Caco-2 (cell line): ENCODE results near the gene PRKAG2. TPM values are rescaled to one million over a fixed set of nuclear protein-coding genes. Genes with fewer than 3 reads are reported as not detected.

ENCODE experiments used
- BruUV-seq: library from RNA; stranded (reverse); fragments of 400-500 nt; replicated peaks from 2 replicates; lab custom pipeline; 2021; lab: Mats Ljungman, UMichigan
- CTCF ChIA-PET: fragments of 300-600 bp; sonication (Branson Sonifier 250); formaldehyde crosslinking; loops from one replicate; lab custom pipeline; 2022; ENCODE audit warnings: antibody characterized with exemption; lab: Charles Lee
- POLR2A ChIA-PET: fragments of 300-600 bp; sonication (Branson Sonifier 250); formaldehyde crosslinking; loops from one replicate; lab custom pipeline; 2022; ENCODE audit warnings: antibody characterized with exemption; lab: Charles Lee
- DNase-seq, 2 experiments: peaks; one replicate each; pipeline versions ENCODE4 v3.0.0 to v3.0.0-alpha.2; 2020 to 2022
- H3K27me3 ChIP-seq: replicated peaks from 2 replicates; pipeline ENCODE4 v1.6.0; 2011; ENCODE audit warnings: low read length; ENCODE audit not compliant: control insufficient read depth, insufficient read depth
- H3K36me3 ChIP-seq: 2 replicates; pipeline ENCODE4 v1.5.1; 2011; ENCODE audit warnings: low read length; ENCODE audit not compliant: control insufficient read depth, insufficient read depth
- H3K4me1 ChIP-seq: fragments of 250-450 bp; sonication (Bioruptor Pico); 2 replicates; pipeline ENCODE4 v1.5.1; 2020; ENCODE audit warnings: mild to moderate bottlenecking
- H3K4me3 ChIP-seq: 2 replicates; pipeline ENCODE4 v1.5.1; 2011; ENCODE audit warnings: low read depth, mild to moderate bottlenecking, control low read depth, low read length
- H3K9me3 ChIP-seq: fragments of 250-450 bp; sonication (Bioruptor Pico); 2 replicates; pipeline ENCODE4 v1.5.1; 2020; ENCODE audit warnings: mild to moderate bottlenecking, moderate library complexity
- H3K27ac Mint-ChIP-seq: one replicate; pipeline ENCODE4 v1.8.0; 2022; ENCODE audit warnings: mixed read lengths; ENCODE audit not compliant: unreplicated experiment
- H3K27me3 Mint-ChIP-seq: one replicate; pipeline ENCODE4 v1.8.0; 2022; ENCODE audit warnings: mixed read lengths; ENCODE audit not compliant: insufficient read depth, unreplicated experiment
- H3K36me3 Mint-ChIP-seq: one replicate; pipeline ENCODE4 v1.8.0; 2022; ENCODE audit warnings: mild to moderate bottlenecking, mixed read lengths; ENCODE audit not compliant: insufficient read depth, unreplicated experiment
- H3K4me1 Mint-ChIP-seq: one replicate; pipeline ENCODE4 v1.8.0; 2022; ENCODE audit warnings: low read depth, mixed read lengths; ENCODE audit not compliant: unreplicated experiment
- H3K4me3 Mint-ChIP-seq: one replicate; pipeline ENCODE4 v1.8.0; 2022; ENCODE audit warnings: mild to moderate bottlenecking, moderate library complexity, mixed read lengths; ENCODE audit not compliant: unreplicated experiment
- H3K9me3 Mint-ChIP-seq: one replicate; pipeline ENCODE4 v1.8.0; 2022; ENCODE audit warnings: mixed read lengths; ENCODE audit not compliant: unreplicated experiment
- intact Hi-C: fragments of 100-400 bp; cut with micrococcal nuclease; formaldehyde crosslinking; loops from one replicate; pipeline ENCODE4 v1.10.0; 2022; ENCODE audit not compliant: unreplicated experiment
- total RNA-seq: library from RNA; stranded (reverse); gene quantifications from 2 replicates; pipeline ENCODE4 v1.2.3, GENCODE V29; 2022
- TF ChIP-seq, protein P1 (sequence below), 2 experiments: fragments of 200-600 bp in 1 of 2; IDR thresholded peaks; 1 replicate in 1 of 2; 2 replicates in 1 of 2; pipeline versions ENCODE4 v1.5.1 to v1.8.0; 2011 to 2022; ENCODE audit warnings: antibody characterized with exemption in 1 of 2, control low read depth in 1 of 2, inconsistent platforms in 1 of 2, low read depth in 1 of 2, low read length in 1 of 2, mild to moderate bottlenecking in 1 of 2, moderate library complexity in 1 of 2; ENCODE audit not compliant: insufficient read depth in 1 of 2, severe bottlenecking in 1 of 2, unreplicated experiment in 1 of 2

PRKAG2 gene
- total RNA-seq, 1 experiment from 2014 or later = 15.9 TPM

DNA sequence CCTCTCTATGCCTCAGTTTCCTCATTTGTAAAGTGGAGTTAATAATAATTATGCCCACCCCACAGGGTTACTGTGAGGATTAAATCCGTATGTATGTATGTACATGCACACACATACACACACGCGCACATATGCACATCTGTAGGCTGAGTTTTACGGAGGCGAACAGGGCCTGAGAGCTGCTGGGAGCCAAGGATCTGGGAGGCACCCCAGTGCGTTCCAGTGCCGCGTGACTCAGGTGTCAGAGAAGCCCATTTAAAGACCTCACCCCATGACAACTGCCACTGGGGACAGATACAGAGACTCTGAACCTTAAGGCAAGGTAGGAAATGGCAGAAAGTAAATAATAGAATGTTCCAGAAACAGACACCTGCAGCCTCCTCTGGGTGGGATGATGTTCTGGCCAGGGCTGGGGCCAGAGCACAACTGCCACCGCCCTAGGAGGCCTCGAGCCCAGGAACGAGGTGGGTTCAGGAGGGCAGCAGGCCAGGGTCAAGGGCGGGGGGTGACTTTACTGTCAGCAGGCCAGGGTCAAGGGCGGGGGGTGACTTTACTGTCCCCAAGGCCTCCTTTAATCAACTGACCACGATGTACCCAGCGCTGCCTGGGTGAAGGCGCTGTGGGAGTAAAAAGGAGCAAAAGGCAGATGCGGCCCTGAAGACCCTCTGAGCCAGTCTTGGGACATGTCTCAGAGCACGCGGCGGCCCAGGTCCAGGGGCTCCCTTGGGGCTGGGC lies 54.9 kb downstream of the PRKAG2 start:
- BruUV-seq = no TSS peak
- Mint-ChIP-seq H3K27ac (no peak overlapping the region), H3K36me3 (no peaks in the 10 kb centered on the region), H3K27me3 (no peaks in the 10 kb centered on the region), H3K9me3 (no peaks in the 10 kb centered on the region), H3K4me3 (no peak overlapping the region), H3K4me1 (peaks cover 12% of the 10 kb centered on the region)
- H3K27me3 ChIP-seq = no peaks in the 10 kb centered on the region
- intact Hi-C loops = no loop called here
- POLR2A ChIA-PET = no interaction called here
- TF ChIP-seq, protein P1, sequence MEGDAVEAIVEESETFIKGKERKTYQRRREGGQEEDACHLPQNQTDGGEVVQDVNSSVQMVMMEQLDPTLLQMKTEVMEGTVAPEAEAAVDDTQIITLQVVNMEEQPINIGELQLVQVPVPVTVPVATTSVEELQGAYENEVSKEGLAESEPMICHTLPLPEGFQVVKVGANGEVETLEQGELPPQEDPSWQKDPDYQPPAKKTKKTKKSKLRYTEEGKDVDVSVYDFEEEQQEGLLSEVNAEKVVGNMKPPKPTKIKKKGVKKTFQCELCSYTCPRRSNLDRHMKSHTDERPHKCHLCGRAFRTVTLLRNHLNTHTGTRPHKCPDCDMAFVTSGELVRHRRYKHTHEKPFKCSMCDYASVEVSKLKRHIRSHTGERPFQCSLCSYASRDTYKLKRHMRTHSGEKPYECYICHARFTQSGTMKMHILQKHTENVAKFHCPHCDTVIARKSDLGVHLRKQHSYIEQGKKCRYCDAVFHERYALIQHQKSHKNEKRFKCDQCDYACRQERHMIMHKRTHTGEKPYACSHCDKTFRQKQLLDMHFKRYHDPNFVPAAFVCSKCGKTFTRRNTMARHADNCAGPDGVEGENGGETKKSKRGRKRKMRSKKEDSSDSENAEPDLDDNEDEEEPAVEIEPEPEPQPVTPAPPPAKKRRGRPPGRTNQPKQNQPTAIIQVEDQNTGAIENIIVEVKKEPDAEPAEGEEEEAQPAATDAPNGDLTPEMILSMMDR (IDR thresholded peaks at IDR 0.05; ENCODE audit: insufficient read depth in 1 of 2, low read depth in 1 of 2, low read length in 1 of 2, severe bottlenecking in 1 of 2, unreplicated experiment in 1 of 2) = no peak
- no peaks in the 10 kb centered on the region for H3K9me3 ChIP-seq
- no peak for DNase-seq
- peaks cover 22% of the 10 kb centered on the region for H3K4me1 ChIP-seq
- H3K36me3 ChIP-seq = no peaks in the 10 kb centered on the region
- no peak overlapping the region for H3K4me3 ChIP-seq
- CTCF ChIA-PET = no interaction called here

DNA sequence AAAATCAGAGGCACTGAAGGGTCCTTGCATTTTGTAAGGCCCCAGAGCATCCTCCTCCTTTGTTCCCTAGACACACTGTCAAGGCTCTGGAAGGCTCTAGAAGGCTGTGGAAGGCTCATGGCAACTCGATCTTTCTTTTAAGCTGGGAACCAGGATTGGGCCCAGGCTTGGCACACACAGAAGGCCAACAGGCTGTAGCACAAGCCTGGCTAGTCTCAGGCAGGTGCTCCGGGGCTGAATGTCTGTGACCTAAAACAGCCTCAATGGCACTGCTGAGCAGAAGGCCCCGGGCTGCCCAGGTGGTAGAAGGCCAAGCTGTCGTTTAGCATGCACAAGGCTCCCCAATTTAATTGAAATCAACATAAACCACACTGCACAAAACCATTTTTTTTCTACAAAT lies 55.7 kb downstream of the PRKAG2 start:
- H3K9me3 ChIP-seq = no peaks in the 10 kb centered on the region
- H3K4me1 Mint-ChIP-seq = peaks cover 12% of the 10 kb centered on the region
- ChIA-PET CTCF (no interaction called here), POLR2A (no interaction called here)
- TF ChIP-seq, protein P1 (IDR thresholded peaks at IDR 0.05; ENCODE audit: insufficient read depth in 1 of 2, low read depth in 1 of 2, low read length in 1 of 2, severe bottlenecking in 1 of 2, unreplicated experiment in 1 of 2) = no peak
- no peak for DNase-seq
- no peaks in the 10 kb centered on the region for H3K27me3 ChIP-seq
- no peaks in the 10 kb centered on the region for H3K9me3 Mint-ChIP-seq
- H3K4me3 ChIP-seq = no peak overlapping the region
- peaks cover 22% of the 10 kb centered on the region for H3K4me1 ChIP-seq
- BruUV-seq = no TSS peak
- H3K36me3 ChIP-seq = no peaks in the 10 kb centered on the region
- no peaks in the 10 kb centered on the region for H3K36me3 Mint-ChIP-seq
- H3K27ac Mint-ChIP-seq = no peak overlapping the region
- intact Hi-C loops = no loop called here
- H3K4me3 Mint-ChIP-seq = no peak overlapping the region
- H3K27me3 Mint-ChIP-seq = no peaks in the 10 kb centered on the region

- POLR2A ChIA-PET = interaction anchor here (0.6 kb wide), 1 partner anchor 301 kb away, joined by 3 read pairs; the partner anchor contains the start of gene RHEB
- H3K4me1 ChIP-seq = peaks cover 22% of the 10 kb centered on the region
- H3K9me3 Mint-ChIP-seq = no peaks in the 10 kb centered on the region
- no peak overlapping the region for H3K27ac Mint-ChIP-seq
- H3K36me3 Mint-ChIP-seq = no peaks in the 10 kb centered on the region
- H3K36me3 ChIP-seq = no peaks in the 10 kb centered on the region
- H3K4me3 ChIP-seq = no peak overlapping the region
- H3K27me3 ChIP-seq = no peaks in the 10 kb centered on the region
- H3K9me3 ChIP-seq = no peaks in the 10 kb centered on the region
- CTCF ChIA-PET = interaction anchor here (0.6 kb wide), 1 partner anchor 43 kb away, joined by 3 read pairs; no protein-coding TSS in a partner anchor
- no peak overlapping the region for H3K4me3 Mint-ChIP-seq
- BruUV-seq = no TSS peak
- H3K4me1 Mint-ChIP-seq = peaks cover 12% of the 10 kb centered on the region
- intact Hi-C loops = no loop called here
- H3K27me3 Mint-ChIP-seq = no peaks in the 10 kb centered on the region
- TF ChIP-seq, protein P1 (IDR thresholded peaks at IDR 0.05; ENCODE audit: insufficient read depth in 1 of 2, low read depth in 1 of 2, low read length in 1 of 2, severe bottlenecking in 1 of 2, unreplicated experiment in 1 of 2) = no peak
- DNase-seq = no peak
Measured at GRCh38 chr7:151820491-151821105, 56.3 kb downstream of the PRKAG2 start.
